Uterus (tissue), 2 donors: ENCODE measurements around the gene ADARB2.

ENCODE experiments used
- POLR2A ChIP-seq, 2 donors: fragments of 450-650 bp; IDR thresholded peaks; one replicate each; pipeline ENCODE4 v1.6.1; 2016; ENCODE audit warnings: antibody characterized with exemption in 2 of 2, mild to moderate bottlenecking in 1 of 2, moderate library complexity in 1 of 2
- TF ChIP-seq, protein P1 (sequence below), 4 experiments: fragments of 200-600 bp in 2 of 4; fragments of 450-650 bp in 2 of 4; sonication (generic) in 2 of 4; IDR thresholded peaks; one replicate each; pipeline ENCODE4 v1.5.1; 2016 to 2019; ENCODE audit warnings: antibody characterized with exemption in 4 of 4, mild to moderate bottlenecking in 2 of 4, moderate library complexity in 1 of 4

DNA sequence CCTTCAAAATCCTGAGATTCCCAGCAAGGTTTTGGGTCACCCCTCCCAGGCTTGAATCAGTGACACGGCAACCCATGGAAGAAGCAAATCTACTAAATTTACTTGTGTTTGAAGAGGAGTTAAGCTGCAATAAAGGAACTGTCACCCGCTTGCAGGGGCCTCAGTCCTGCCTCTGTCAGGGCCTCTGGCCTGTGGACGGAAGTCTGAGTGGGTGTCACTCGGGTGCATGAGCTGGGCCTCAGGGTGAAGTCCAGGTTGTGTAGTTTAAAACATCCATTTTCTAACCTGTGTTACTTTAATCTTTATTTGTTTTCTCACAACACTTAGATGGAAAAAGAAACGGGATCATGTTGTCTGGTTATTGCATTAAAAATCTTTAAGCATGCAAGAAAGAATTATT is 234.9 kb downstream of the ADARB2 start:
- no peak for TF ChIP-seq POLR2A (IDR thresholded peaks at IDR 0.05)
- TF ChIP-seq, protein P1, sequence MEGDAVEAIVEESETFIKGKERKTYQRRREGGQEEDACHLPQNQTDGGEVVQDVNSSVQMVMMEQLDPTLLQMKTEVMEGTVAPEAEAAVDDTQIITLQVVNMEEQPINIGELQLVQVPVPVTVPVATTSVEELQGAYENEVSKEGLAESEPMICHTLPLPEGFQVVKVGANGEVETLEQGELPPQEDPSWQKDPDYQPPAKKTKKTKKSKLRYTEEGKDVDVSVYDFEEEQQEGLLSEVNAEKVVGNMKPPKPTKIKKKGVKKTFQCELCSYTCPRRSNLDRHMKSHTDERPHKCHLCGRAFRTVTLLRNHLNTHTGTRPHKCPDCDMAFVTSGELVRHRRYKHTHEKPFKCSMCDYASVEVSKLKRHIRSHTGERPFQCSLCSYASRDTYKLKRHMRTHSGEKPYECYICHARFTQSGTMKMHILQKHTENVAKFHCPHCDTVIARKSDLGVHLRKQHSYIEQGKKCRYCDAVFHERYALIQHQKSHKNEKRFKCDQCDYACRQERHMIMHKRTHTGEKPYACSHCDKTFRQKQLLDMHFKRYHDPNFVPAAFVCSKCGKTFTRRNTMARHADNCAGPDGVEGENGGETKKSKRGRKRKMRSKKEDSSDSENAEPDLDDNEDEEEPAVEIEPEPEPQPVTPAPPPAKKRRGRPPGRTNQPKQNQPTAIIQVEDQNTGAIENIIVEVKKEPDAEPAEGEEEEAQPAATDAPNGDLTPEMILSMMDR (IDR thresholded peaks at IDR 0.05): no peak
